Fibroblast of lung (primary cell): ENCODE measurements around the gene GTF3C6. TPM values are rescaled to one million over a fixed set of nuclear protein-coding genes. Genes with fewer than 3 reads are reported as not detected.

Experiments
- DNase-seq, 2 donors: peaks; one replicate each; pipeline versions ENCODE4 v3.0.0 to v3.0.0-alpha.2; 2010; ENCODE audit warnings: low read depth in 2 of 2
- H2AFZ ChIP-seq: 2 replicates; pipeline ENCODE4 v1.5.1; 2012; ENCODE audit warnings: low read length, control low read depth, inconsistent platforms
- H3K27ac ChIP-seq: 2 replicates; pipeline ENCODE4 v1.5.1; 2011; ENCODE audit warnings: low read length, control low read depth; ENCODE audit not compliant: insufficient read depth
- H3K27me3 ChIP-seq: 2 replicates; pipeline ENCODE4 v1.5.1; 2011; ENCODE audit warnings: mild to moderate bottlenecking, low read length; ENCODE audit not compliant: control insufficient read depth, insufficient read depth
- H3K36me3 ChIP-seq: 2 replicates; pipeline ENCODE4 v1.5.1; 2011; ENCODE audit warnings: low read length; ENCODE audit not compliant: control insufficient read depth, insufficient read depth
- H3K4me1 ChIP-seq: 2 replicates; pipeline ENCODE4 v1.5.1; 2011; ENCODE audit warnings: low read length; ENCODE audit not compliant: control insufficient read depth, insufficient read depth; ENCODE audit errors: extremely low read depth
- H3K4me2 ChIP-seq: 2 replicates; pipeline ENCODE4 v1.5.1; 2011; ENCODE audit warnings: low read length, control low read depth; ENCODE audit not compliant: insufficient read depth; ENCODE audit errors: extremely low read depth
- H3K4me3 ChIP-seq, 4 experiments: fragments of 200-600 bp in 1 of 4; sonication (generic) in 1 of 4; replicated peaks in 1 of 4; 2 replicates each; pipeline ENCODE4 v1.5.1; 2011 to 2016; ENCODE audit warnings: low read length in 4 of 4, low read depth in 3 of 4, mild to moderate bottlenecking in 3 of 4, control low read depth in 2 of 4, inconsistent platforms in 1 of 4, mixed read lengths in 1 of 4; ENCODE audit not compliant: insufficient read depth in 1 of 4; ENCODE audit errors: control extremely low read depth in 1 of 4
- H3K79me2 ChIP-seq: 2 replicates; pipeline ENCODE4 v1.5.1; 2012; ENCODE audit warnings: mild to moderate bottlenecking, low read length, inconsistent platforms; ENCODE audit not compliant: control insufficient read depth, insufficient read depth
- H3K9ac ChIP-seq: 2 replicates; pipeline ENCODE4 v1.5.1; 2011; ENCODE audit warnings: mild to moderate bottlenecking, low read length, control low read depth; ENCODE audit not compliant: insufficient read depth
- H3K9me3 ChIP-seq: 2 replicates; pipeline ENCODE4 v1.5.1; 2012; ENCODE audit warnings: low read depth, low read length; ENCODE audit not compliant: control insufficient read depth, insufficient read depth
- H4K20me1 ChIP-seq: 2 replicates; pipeline ENCODE4 v1.5.1; 2011; ENCODE audit warnings: low read length; ENCODE audit not compliant: control insufficient read depth, insufficient read depth; ENCODE audit errors: extremely low read depth
- EZH2 ChIP-seq: IDR thresholded peaks from 2 replicates; pipeline ENCODE4 v1.5.1; 2012; ENCODE audit warnings: low read length, control low read depth, mild to moderate bottlenecking; ENCODE audit errors: missing control alignments
- polyA plus RNA-seq, 2 donors: library from polyadenylated mRNA; depleted of rRNA in 1 of 2; stranded (reverse) in 1 of 2; unstranded in 1 of 2; fragments of >200 nt; gene quantifications; 2 replicates each; pipeline ENCODE4 v1.2.1, GENCODE V29; 2011 to 2012; ENCODE audit warnings: missing spikeins in 1 of 2
- total RNA-seq: library from RNA; depleted of rRNA; stranded (reverse); fragments of >200 nt; gene quantifications from 2 replicates; pipeline ENCODE4 v1.2.1, GENCODE V29; 2014
- TF ChIP-seq, protein P1 (sequence below), 2 donors: IDR thresholded peaks in 1 of 2; conservative IDR thresholded peaks in 1 of 2; 1 replicate in 1 of 2; 2 replicates in 1 of 2; pipeline ENCODE4 v1.5.1; 2011 to 2012; ENCODE audit warnings: low read length in 2 of 2, control low read depth in 1 of 2, inconsistent platforms in 1 of 2, low read depth in 1 of 2, mild to moderate bottlenecking in 1 of 2

The GTF3C6 gene
- total and polyA plus RNA-seq, 2 donors (not counting 1 experiment from before 2014, with no cell fraction given), result 44.3 to 74.4 TPM

DNA sequence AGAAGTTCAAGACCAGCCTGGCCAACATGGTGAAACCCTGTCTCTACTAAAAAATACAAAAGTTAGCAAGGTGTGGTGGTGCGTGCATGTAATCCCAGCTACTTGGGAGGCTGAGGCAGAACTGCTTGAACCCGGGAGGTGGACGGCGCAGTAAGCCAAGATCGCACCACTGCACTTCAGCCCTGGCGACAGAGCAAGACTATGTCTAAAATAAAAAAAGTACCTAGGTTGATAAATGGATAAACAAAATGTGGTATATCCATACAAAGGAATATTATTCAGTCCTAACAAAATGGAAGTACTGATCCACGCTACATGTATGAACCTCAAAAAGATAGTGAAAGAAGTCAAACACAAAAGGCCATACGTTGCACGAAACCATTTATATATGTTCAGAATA lies 22.1 kb downstream of the GTF3C6 start:
- Histone ChIP-seq H3K4me2 (peak overlapping the region; percentile 36), H3K9me3 (no peaks in the 10 kb centered on the region), H3K79me2 (peaks cover 31% of the 10 kb centered on the region), H3K4me1 (no peaks in the 10 kb centered on the region), H2AFZ (no peak overlapping the region), H3K27me3 (no peaks in the 10 kb centered on the region), H3K36me3 (no peaks in the 10 kb centered on the region), H4K20me1 (no peaks in the 10 kb centered on the region), H3K27ac (no peak overlapping the region), H3K4me3 (peak overlapping the region in 3 of 4 experiments; percentile 71 to 93 (median 88)), H3K9ac (no peak overlapping the region)
- no peak for TF ChIP-seq EZH2
- TF ChIP-seq, protein P1, sequence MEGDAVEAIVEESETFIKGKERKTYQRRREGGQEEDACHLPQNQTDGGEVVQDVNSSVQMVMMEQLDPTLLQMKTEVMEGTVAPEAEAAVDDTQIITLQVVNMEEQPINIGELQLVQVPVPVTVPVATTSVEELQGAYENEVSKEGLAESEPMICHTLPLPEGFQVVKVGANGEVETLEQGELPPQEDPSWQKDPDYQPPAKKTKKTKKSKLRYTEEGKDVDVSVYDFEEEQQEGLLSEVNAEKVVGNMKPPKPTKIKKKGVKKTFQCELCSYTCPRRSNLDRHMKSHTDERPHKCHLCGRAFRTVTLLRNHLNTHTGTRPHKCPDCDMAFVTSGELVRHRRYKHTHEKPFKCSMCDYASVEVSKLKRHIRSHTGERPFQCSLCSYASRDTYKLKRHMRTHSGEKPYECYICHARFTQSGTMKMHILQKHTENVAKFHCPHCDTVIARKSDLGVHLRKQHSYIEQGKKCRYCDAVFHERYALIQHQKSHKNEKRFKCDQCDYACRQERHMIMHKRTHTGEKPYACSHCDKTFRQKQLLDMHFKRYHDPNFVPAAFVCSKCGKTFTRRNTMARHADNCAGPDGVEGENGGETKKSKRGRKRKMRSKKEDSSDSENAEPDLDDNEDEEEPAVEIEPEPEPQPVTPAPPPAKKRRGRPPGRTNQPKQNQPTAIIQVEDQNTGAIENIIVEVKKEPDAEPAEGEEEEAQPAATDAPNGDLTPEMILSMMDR (conservative IDR thresholded peaks at IDR 0.05 in 1 of 2, IDR thresholded peaks at IDR 0.05 in 1 of 2; ENCODE audit: low read depth in 1 of 2, low read length in 2 of 2), result no peak
- DNase-seq, result no peak

DNA sequence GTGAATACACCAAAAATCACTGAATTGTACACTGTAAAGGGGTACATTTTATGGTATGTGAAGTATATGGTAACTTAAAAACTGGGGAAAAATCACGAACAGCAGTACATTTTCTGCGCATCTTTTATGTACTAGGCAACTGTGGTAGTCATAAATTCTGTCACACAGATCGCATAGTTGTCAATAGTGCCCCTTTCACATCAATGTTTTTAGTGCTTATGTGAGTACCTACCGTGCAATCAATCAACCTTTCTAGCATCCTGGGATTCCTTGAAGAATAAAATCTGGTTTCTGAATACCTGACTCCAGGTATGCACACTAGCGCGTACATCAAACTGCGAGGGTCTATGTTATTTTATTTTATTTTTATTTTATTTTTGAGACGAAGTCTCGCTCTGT lies 22.7 kb downstream of the GTF3C6 start:
- H3K36me3 ChIP-seq, result no peaks in the 10 kb centered on the region
- TF ChIP-seq, protein P1 (conservative IDR thresholded peaks at IDR 0.05 in 1 of 2, IDR thresholded peaks at IDR 0.05 in 1 of 2; ENCODE audit: low read depth in 1 of 2, low read length in 2 of 2), result no peak
- no peak for TF ChIP-seq EZH2
- no peaks in the 10 kb centered on the region for H3K9me3 ChIP-seq
- H3K4me3 ChIP-seq, result peak overlapping the region; percentile 71 to 93 (median 88)
- H3K79me2 ChIP-seq, result peaks cover 31% of the 10 kb centered on the region
- DNase-seq, result peak in 1 of 2 donors; percentile 14
- H3K4me2 ChIP-seq, result peak overlapping the region; percentile 36
- H3K9ac ChIP-seq, result peak overlapping the region; percentile 80
- H3K27ac ChIP-seq, result peak overlapping the region; percentile 91
- peak overlapping the region; percentile 2 for H2AFZ ChIP-seq
- no peaks in the 10 kb centered on the region for H3K27me3 ChIP-seq
- H4K20me1 ChIP-seq, result no peaks in the 10 kb centered on the region
- no peaks in the 10 kb centered on the region for H3K4me1 ChIP-seq

DNA sequence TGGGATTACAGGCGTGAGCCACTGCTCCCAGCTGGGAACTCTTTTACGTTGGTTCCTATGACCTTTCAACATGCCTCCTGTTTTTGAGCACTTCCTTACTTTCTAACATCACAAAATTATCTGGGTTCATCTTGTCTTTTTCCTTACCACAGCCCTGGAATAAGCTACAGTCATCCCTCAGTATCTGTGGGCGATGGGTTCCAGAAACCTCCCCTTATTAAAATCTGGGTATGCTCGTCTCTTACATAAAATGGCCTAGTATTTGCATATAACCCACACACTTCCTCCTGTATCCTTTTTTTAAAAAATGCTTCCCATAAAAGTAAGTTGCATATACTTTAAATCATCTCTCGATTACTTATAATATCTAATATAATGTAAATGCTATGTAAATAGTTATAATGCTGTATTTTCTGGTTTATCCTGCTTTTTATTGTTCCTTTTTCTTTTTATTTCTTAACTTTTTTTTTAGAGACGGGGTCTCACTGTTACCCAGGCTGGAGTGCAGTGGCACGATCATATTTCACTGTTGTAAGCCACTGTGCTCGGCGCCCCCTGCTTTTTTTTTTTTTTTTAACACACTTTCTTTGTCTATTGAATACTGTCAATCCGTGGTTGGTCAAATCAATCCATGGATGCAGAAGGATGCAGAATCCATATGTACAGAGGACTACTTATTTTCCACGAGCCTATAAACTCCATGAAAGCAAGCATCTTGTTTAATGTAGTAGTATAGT lies 32.5 kb downstream of the GTF3C6 start:
- TF ChIP-seq, protein P1 (conservative IDR thresholded peaks at IDR 0.05 in 1 of 2, IDR thresholded peaks at IDR 0.05 in 1 of 2; ENCODE audit: low read depth in 1 of 2, low read length in 2 of 2), result no peak
- TF ChIP-seq EZH2, result no peak
- Histone ChIP-seq H2AFZ (no peak overlapping the region), H3K9ac (no peak overlapping the region), H3K4me2 (no peak overlapping the region), H3K4me1 (no peaks in the 10 kb centered on the region), H3K9me3 (no peaks in the 10 kb centered on the region), H4K20me1 (no peaks in the 10 kb centered on the region), H3K4me3 (no peak overlapping the region), H3K79me2 (no peaks in the 10 kb centered on the region), H3K27me3 (no peaks in the 10 kb centered on the region), H3K36me3 (peaks cover 4% of the 10 kb centered on the region), H3K27ac (no peak overlapping the region)
- DNase-seq, result no peak
